Heart left ventricle (tissue), 13 donors: ENCODE results near the gene KCP.

Source experiments
- POLR2A ChIP-seq, 2 donors: fragments of 450-650 bp; IDR thresholded peaks; one replicate each; pipeline ENCODE4 v1.6.1; 2017; ENCODE audit warnings: antibody characterized with exemption in 2 of 2, mild to moderate bottlenecking in 2 of 2, moderate library complexity in 2 of 2
- TF ChIP-seq, protein P1 (sequence below), 12 donors: fragments of 200-600 bp; sonication (generic) in 4 of 12; IDR thresholded peaks; one replicate each; pipeline versions ENCODE4 v1.5.0 to v1.8.0; 2018 to 2022; ENCODE audit warnings: antibody characterized with exemption in 12 of 12, mild to moderate bottlenecking in 5 of 12
- donor health status: ischemic (EF 13 %, LVEDD 7.1; RV severe dilation, severe dysfunction).
- donor health status: DM: no; HTN: yes; CAD: no.
- donor health status: DM: no; HTN: no; CAD: no.
- donor health status: ischemic (EF 25% LVEDD 6.9; RV normal size, moderate dysfunction).
- donor health status: ischemic (EF 25% LVEDD 5.7; RV mildly dilated, moderate dysfunction).
- donor health status: ischemic (EF 35%, LVEDD 5.7; RV mildly dilated, moderate dysfunction).
- donor health status: nonischemic (EF 11% LVEDD 7.7; RV severe dilation, severe dysfunction).
- donor health status: DM: yes; HTN: yes; CAD: no.
- donor health status: PGD.
- donor health status: ischemic (EF 29% LVEDD 5.4; RV normal size, mild dysfunction).
- donor health status: nonischemic (EF 23%, LVEDD 6.1; RV moderate dilation, normal function).

- no peak for TF ChIP-seq POLR2A (IDR thresholded peaks at IDR 0.05)
- TF ChIP-seq, protein P1, sequence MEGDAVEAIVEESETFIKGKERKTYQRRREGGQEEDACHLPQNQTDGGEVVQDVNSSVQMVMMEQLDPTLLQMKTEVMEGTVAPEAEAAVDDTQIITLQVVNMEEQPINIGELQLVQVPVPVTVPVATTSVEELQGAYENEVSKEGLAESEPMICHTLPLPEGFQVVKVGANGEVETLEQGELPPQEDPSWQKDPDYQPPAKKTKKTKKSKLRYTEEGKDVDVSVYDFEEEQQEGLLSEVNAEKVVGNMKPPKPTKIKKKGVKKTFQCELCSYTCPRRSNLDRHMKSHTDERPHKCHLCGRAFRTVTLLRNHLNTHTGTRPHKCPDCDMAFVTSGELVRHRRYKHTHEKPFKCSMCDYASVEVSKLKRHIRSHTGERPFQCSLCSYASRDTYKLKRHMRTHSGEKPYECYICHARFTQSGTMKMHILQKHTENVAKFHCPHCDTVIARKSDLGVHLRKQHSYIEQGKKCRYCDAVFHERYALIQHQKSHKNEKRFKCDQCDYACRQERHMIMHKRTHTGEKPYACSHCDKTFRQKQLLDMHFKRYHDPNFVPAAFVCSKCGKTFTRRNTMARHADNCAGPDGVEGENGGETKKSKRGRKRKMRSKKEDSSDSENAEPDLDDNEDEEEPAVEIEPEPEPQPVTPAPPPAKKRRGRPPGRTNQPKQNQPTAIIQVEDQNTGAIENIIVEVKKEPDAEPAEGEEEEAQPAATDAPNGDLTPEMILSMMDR (IDR thresholded peaks at IDR 0.05) = no peak
Measured at GRCh38 chr7:128856001-128856718, 54.3 kb downstream of the KCP start.
